Right lobe of liver (tissue), 6 donors: ENCODE measurements around the gene SUCNR1. TPM values are rescaled to one million over a fixed set of nuclear protein-coding genes. Genes with fewer than 3 reads are reported as not detected.

Source experiments
- ATAC-seq, 4 donors: fragments of 200-7000 bp; cut with Tn5 transposase; one replicate each; pipeline ENCODE4 v1.9.1; 2020; ENCODE audit warnings: mild to moderate bottlenecking in 4 of 4, moderate library complexity in 4 of 4
- DNase-seq, 3 donors: peaks; one replicate each; pipeline ENCODE4 v3.0.0-alpha.2; 2020
- H3K27ac ChIP-seq, 3 donors: fragments of 200-600 bp; one replicate each; pipeline ENCODE4 v1.8.0; 2022
- H3K27me3 ChIP-seq, 2 donors: fragments of 200-600 bp; one replicate each; pipeline ENCODE4 v1.8.0; 2022
- H3K36me3 ChIP-seq, 4 donors: fragments of 200-600 bp; sonication (generic) in 1 of 4; one replicate each; pipeline versions ENCODE4 v1.5.1 to v1.8.0; 2017 to 2022; ENCODE audit warnings: control low read depth in 1 of 4
- H3K4me1 ChIP-seq, 4 donors: fragments of 200-600 bp; sonication (generic) in 1 of 4; one replicate each; pipeline versions ENCODE4 v1.5.1 to v1.8.0; 2017 to 2022; ENCODE audit warnings: control low read depth in 1 of 4
- H3K4me3 ChIP-seq, 3 donors: fragments of 200-600 bp; one replicate each; pipeline ENCODE4 v1.8.0; 2022
- H3K9me3 ChIP-seq, 4 donors: fragments of 200-600 bp; sonication (generic) in 1 of 4; one replicate each; pipeline versions ENCODE4 v1.5.1 to v1.8.0; 2017 to 2022; ENCODE audit warnings: control low read depth in 1 of 4
- POLR2A ChIP-seq: fragments of 450-650 bp; IDR thresholded peaks from one replicate; pipeline ENCODE4 v1.6.1; 2017; ENCODE audit warnings: antibody characterized with exemption, mild to moderate bottlenecking
- WGBS: methylation state at CpG from one replicate; pipeline ENCODE4 v1.1.6; 2018; ENCODE audit warnings: low coverage, low lambda C conversion rate; ENCODE audit not compliant: insufficient coverage; ENCODE audit errors: missing lambda C conversion rate; 5-methylcytosine and 5-hydroxymethylcytosine counted together
- intact Hi-C, 2 donors: fragments of 100-400 bp; cut with DNase I; formaldehyde crosslinking; loops; one replicate each; pipeline versions ENCODE4 v1.11.2 to v1.14.1; 2022
- total RNA-seq, 6 experiments: library from RNA; depleted of rRNA in 2 of 6; stranded (reverse); fragments of >200 nt in 2 of 6; fragmentation: NEBNext Ultra II Directional in 3 of 6; extraction: Animal tissue kit (Norgen Biotek cat#: 25700) in 3 of 6; gene quantifications; one replicate each; pipeline versions ENCODE4 v1.1.0 to v1.2.4, GENCODE V29; 2016 to 2023
- TF ChIP-seq, protein P1 (sequence below), 4 donors: fragments of 200-600 bp in 3 of 4; fragments of 450-650 bp in 1 of 4; IDR thresholded peaks; one replicate each; pipeline versions ENCODE4 v1.5.1 to v1.8.0; 2016 to 2022; ENCODE audit warnings: antibody characterized with exemption in 4 of 4, mild to moderate bottlenecking in 2 of 4
- donor health status: DM: no; HTN: yes; CAD: no.
- donor health status: DM: no; HTN: no; CAD: no.
- donor health status: DM: no; HTN: no; CAD: no.
- donor health status: DM: no; HTN: yes; CAD: no.
- donor health status: DM: no; HTN: yes; CAD: no.

The SUCNR1 gene
- total RNA-seq, 6 experiments from 2014 or later, result 1.7 to 3.2 (median 2.4) TPM

- no peak for DNase-seq
- Histone ChIP-seq H3K36me3 (no peaks in the 10 kb centered on the region), H3K27me3 (no peaks in the 10 kb centered on the region), H3K4me1 (no peaks in the 10 kb centered on the region), H3K4me3 (no peak overlapping the region), H3K9me3 (no peaks in the 10 kb centered on the region), H3K27ac (no peak overlapping the region)
- TF ChIP-seq, protein P1, sequence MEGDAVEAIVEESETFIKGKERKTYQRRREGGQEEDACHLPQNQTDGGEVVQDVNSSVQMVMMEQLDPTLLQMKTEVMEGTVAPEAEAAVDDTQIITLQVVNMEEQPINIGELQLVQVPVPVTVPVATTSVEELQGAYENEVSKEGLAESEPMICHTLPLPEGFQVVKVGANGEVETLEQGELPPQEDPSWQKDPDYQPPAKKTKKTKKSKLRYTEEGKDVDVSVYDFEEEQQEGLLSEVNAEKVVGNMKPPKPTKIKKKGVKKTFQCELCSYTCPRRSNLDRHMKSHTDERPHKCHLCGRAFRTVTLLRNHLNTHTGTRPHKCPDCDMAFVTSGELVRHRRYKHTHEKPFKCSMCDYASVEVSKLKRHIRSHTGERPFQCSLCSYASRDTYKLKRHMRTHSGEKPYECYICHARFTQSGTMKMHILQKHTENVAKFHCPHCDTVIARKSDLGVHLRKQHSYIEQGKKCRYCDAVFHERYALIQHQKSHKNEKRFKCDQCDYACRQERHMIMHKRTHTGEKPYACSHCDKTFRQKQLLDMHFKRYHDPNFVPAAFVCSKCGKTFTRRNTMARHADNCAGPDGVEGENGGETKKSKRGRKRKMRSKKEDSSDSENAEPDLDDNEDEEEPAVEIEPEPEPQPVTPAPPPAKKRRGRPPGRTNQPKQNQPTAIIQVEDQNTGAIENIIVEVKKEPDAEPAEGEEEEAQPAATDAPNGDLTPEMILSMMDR (IDR thresholded peaks at IDR 0.05), result peak; percentile 68 to 78 (median 72)
- TF ChIP-seq POLR2A, result no peak
- ATAC-seq, result peak; percentile 82 to 91 (median 88)
- intact Hi-C loops, result loop anchor here in 1 of 2 donors (10.0 kb wide), 1 partner anchor 474 kb away; no protein-coding TSS in a partner anchor
- WGBS, result 50% methylated on average over 5 of the region's 5 CpGs
Observed at GRCh38 chr3:151918253-151919029, 45.0 kb downstream of the SUCNR1 start.

DNA sequence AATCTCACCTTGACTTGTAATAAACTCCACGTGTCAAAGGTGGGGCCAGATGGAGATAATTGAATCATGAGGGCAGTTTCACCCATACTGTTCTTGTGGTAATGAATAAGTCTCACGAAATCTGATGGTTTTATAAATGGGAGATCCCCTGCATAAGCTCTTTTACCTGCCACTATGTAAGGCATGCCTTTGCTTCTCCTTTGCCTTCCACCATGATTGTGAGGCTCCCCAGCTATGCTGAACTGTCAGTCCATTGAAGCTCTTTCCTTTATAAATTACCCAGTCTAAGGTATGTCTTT is 45.5 kb downstream of the SUCNR1 start:
- no peak for ATAC-seq
- H3K4me1 ChIP-seq, result no peaks in the 10 kb centered on the region
- no peak for DNase-seq
- 47% methylated on average over 2 of the region's 2 CpGs for WGBS
- intact Hi-C loops, result loop anchor here in 1 of 2 donors (10.0 kb wide), 1 partner anchor 474 kb away; no protein-coding TSS in a partner anchor
- H3K4me3 ChIP-seq, result no peak overlapping the region
- TF ChIP-seq, protein P1 (IDR thresholded peaks at IDR 0.05), result no peak
- no peak for TF ChIP-seq POLR2A
- H3K27ac ChIP-seq, result no peak overlapping the region
- no peaks in the 10 kb centered on the region for H3K9me3 ChIP-seq
- H3K27me3 ChIP-seq, result no peaks in the 10 kb centered on the region
- no peaks in the 10 kb centered on the region for H3K36me3 ChIP-seq

- DNase-seq, result no peak
- no peak overlapping the region for H3K27ac ChIP-seq
- intact Hi-C loops, result loop anchor here in 1 of 2 donors (10.0 kb wide), 1 partner anchor 475 kb away; no protein-coding TSS in a partner anchor
- peak; percentile 29 to 74 (median 67) for ATAC-seq
- H3K9me3 ChIP-seq, result no peaks in the 10 kb centered on the region
- no peaks in the 10 kb centered on the region for H3K27me3 ChIP-seq
- H3K4me3 ChIP-seq, result no peak overlapping the region
- no peaks in the 10 kb centered on the region for H3K36me3 ChIP-seq
- WGBS, result 46% methylated on average over 2 of the region's 3 CpGs
- TF ChIP-seq, protein P1 (IDR thresholded peaks at IDR 0.05), result no peak
- no peak for TF ChIP-seq POLR2A
- no peaks in the 10 kb centered on the region for H3K4me1 ChIP-seq
Observed at GRCh38 chr3:151919446-151919845, 46.0 kb downstream of the SUCNR1 start.

- H3K27me3 ChIP-seq, result no peaks in the 10 kb centered on the region
- no peaks in the 10 kb centered on the region for H3K9me3 ChIP-seq
- H3K4me1 ChIP-seq, result no peaks in the 10 kb centered on the region
- DNase-seq, result no peak
- no peak for ATAC-seq
- intact Hi-C loops, result loop anchor here in 1 of 2 donors (10.0 kb wide), 1 partner anchor 479 kb away; no protein-coding TSS in a partner anchor
- no peak overlapping the region for H3K27ac ChIP-seq
- no peaks in the 10 kb centered on the region for H3K36me3 ChIP-seq
- no peak for TF ChIP-seq POLR2A
- TF ChIP-seq, protein P1 (IDR thresholded peaks at IDR 0.05), result no peak
- no peak overlapping the region for H3K4me3 ChIP-seq
- 35% methylated on average over 1 of the region's 1 CpG for WGBS
Observed at GRCh38 chr3:151923901-151924300, 50.5 kb downstream of the SUCNR1 start.
